Measurements from ENCODE around the gene TOR2A. TPM values are rescaled to one million over a fixed set of nuclear protein-coding genes. Genes with fewer than 3 reads are reported as not detected.

The TOR2A gene
- total and polyA plus RNA-seq, 9 of the 15 experiments (the other 6 are each of a cell fraction or from before 2014, with no cell fraction given), result 0.80 to 25.9 (median 11.1) TPM

GRCh38 chr9:127698985-127699670, 36.0 kb downstream of the TOR2A start (continued):
- peak; percentile 12; the same call in 1 of the 2 replicates for TF ChIP-seq NFIX (CRISPR knock-in tag; IDR thresholded peaks at IDR 0.05; ENCODE audit: low read depth)
- TF ChIP-seq TARDBP (IDR thresholded peaks at IDR 0.05), result 0 out of 2 replicates have a peak, but pooled peaks have one; percentile 38
- TF ChIP-seq, protein P1, sequence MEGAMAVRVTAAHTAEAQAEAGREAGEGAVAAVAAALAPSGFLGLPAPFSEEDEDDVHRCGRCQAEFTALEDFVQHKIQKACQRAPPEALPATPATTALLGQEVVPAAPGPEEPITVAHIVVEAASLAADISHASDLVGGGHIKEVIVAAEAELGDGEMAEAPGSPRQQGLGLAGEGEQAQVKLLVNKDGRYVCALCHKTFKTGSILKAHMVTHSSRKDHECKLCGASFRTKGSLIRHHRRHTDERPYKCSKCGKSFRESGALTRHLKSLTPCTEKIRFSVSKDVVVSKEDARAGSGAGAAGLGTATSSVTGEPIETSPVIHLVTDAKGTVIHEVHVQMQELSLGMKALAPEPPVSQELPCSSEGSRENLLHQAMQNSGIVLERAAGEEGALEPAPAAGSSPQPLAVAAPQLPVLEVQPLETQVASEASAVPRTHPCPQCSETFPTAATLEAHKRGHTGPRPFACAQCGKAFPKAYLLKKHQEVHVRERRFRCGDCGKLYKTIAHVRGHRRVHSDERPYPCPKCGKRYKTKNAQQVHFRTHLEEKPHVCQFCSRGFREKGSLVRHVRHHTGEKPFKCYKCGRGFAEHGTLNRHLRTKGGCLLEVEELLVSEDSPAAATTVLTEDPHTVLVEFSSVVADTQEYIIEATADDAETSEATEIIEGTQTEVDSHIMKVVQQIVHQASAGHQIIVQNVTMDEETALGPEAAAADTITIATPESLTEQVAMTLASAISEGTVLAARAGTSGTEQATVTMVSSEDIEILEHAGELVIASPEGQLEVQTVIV (CRISPR knock-in tag; IDR thresholded peaks at IDR 0.05; ENCODE audit: borderline replicate concordance), result peak; percentile 50; the same call in 1 of the 2 replicates
- TF ChIP-seq NR4A1 (CRISPR knock-in tag; IDR thresholded peaks at IDR 0.05), result peak; percentile 83; the same call in 1 of the 2 replicates
- TF ChIP-seq NR4A1 (tag; IDR thresholded peaks at IDR 0.05), result peak; percentile 90
- TF ChIP-seq E2F1 (CRISPR knock-in tag; IDR thresholded peaks at IDR 0.05), result no peak
- TF ChIP-seq NFYB (IDR thresholded peaks at IDR 0.05; ENCODE audit: extremely low read depth, insufficient read length), result peak; percentile 75
- TF ChIP-seq RBFOX2 (IDR thresholded peaks at IDR 0.05; ENCODE audit: low read depth, low read length), result peak; percentile 95
- peak; percentile 78; the same call in 1 of the 2 replicates for TF ChIP-seq ATF7 (IDR thresholded peaks at IDR 0.05)
- no peak for TF ChIP-seq NUFIP1 (IDR thresholded peaks at IDR 0.05; ENCODE audit: partially characterized antibody)
- no peak for TF ChIP-seq SIX5 (IDR thresholded peaks at IDR 0.05; ENCODE audit: borderline replicate concordance in 1 of 2, insufficient read depth in 1 of 2, low read depth in 1 of 2, low read length in 2 of 2)
- TF ChIP-seq, protein P2, sequence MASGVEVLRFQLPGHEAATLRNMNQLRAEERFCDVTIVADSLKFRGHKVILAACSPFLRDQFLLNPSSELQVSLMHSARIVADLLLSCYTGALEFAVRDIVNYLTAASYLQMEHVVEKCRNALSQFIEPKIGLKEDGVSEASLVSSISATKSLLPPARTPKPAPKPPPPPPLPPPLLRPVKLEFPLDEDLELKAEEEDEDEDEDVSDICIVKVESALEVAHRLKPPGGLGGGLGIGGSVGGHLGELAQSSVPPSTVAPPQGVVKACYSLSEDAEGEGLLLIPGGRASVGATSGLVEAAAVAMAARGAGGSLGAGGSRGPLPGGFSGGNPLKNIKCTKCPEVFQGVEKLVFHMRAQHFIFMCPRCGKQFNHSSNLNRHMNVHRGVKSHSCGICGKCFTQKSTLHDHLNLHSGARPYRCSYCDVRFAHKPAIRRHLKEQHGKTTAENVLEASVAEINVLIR (CRISPR knock-in tag; IDR thresholded peaks at IDR 0.05), result peak; percentile 60; the same call in 1 of the 2 replicates
- TF ChIP-seq RERE (CRISPR knock-in tag; IDR thresholded peaks at IDR 0.05; ENCODE audit: borderline replicate concordance), result peak; percentile 72; the same call in 1 of the 2 replicates
- TF ChIP-seq ZNF41 (CRISPR knock-in tag; conservative IDR thresholded peaks at IDR 0.05), result peak; percentile 72; the same call in 1 of the 2 replicates
- peak; percentile 67 for TF ChIP-seq PML (IDR thresholded peaks at IDR 0.05; ENCODE audit: low read length)
- TF ChIP-seq YY1 (IDR thresholded peaks at IDR 0.05; ENCODE audit: borderline replicate concordance in 1 of 3, control insufficient read depth in 1 of 3, extremely low read depth in 1 of 3, insufficient read depth in 3 of 3, insufficient read length in 1 of 3, insufficient replicate concordance in 2 of 3, low read depth in 1 of 3, low read length in 2 of 3), result peak in 1 of 3 experiments; percentile 13
